HFF-Myc (cell line): ENCODE data around the gene FNDC11.

Experiments
- DNase-seq: peaks from one replicate; pipeline ENCODE4 v3.0.0-alpha.2; 2011; ENCODE audit warnings: low read depth; ENCODE audit errors: extremely low read depth
- H3K4me3 ChIP-seq: replicated peaks from 2 replicates; pipeline ENCODE4 v1.5.1; 2011; ENCODE audit warnings: low read depth, mild to moderate bottlenecking, control low read depth, low read length
- TF ChIP-seq, protein P1 (sequence below): IDR thresholded peaks from 2 replicates; pipeline ENCODE4 v1.5.1; 2012; ENCODE audit warnings: mild to moderate bottlenecking, low read depth, low read length, control low read depth; ENCODE audit errors: missing control alignments

Gene FNDC11

DNA sequence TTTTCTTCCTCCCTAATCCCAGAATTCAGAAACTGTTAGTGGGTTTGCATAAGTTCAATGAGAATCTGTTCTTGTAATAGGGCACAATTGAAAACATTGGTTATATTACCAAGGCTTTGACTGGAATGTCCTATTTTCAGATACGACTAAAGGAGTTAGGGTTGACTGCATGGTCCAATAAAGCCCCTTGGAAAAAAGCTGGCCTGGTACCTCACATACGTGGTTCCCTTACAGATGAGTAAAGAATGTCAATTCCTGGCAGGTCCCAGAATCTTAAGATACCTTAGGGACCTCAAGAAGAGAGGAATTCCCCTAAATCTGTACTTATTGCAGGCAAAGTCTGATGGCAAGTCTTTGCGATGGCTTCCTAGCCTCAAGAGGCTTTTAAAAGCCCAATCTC is 28.8 kb upstream of the FNDC11 start:
- TF ChIP-seq, protein P1, sequence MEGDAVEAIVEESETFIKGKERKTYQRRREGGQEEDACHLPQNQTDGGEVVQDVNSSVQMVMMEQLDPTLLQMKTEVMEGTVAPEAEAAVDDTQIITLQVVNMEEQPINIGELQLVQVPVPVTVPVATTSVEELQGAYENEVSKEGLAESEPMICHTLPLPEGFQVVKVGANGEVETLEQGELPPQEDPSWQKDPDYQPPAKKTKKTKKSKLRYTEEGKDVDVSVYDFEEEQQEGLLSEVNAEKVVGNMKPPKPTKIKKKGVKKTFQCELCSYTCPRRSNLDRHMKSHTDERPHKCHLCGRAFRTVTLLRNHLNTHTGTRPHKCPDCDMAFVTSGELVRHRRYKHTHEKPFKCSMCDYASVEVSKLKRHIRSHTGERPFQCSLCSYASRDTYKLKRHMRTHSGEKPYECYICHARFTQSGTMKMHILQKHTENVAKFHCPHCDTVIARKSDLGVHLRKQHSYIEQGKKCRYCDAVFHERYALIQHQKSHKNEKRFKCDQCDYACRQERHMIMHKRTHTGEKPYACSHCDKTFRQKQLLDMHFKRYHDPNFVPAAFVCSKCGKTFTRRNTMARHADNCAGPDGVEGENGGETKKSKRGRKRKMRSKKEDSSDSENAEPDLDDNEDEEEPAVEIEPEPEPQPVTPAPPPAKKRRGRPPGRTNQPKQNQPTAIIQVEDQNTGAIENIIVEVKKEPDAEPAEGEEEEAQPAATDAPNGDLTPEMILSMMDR: no peak
- H3K4me3 ChIP-seq: no peak overlapping the region
- DNase-seq: no peak

DNA sequence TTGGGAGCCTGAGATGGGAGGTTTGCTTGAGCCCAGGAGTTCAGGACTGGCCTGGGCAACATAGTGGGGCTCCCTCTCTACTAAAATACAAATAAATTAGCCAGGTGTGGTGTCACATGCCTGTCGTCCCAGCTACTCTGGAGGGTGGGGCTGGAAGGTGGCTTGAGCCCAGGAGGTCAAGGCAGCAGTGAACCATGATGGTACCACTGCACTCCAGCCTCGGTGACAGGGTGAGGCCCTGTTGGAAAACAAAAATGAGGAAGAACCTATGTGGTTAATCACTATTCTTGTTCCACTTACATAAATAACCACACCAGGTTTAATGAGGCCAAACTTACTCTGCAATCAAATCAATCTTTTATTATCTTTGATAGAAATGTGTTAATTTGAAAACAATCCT is 28.0 kb upstream of the FNDC11 start:
- DNase-seq: no peak
- TF ChIP-seq, protein P1: no peak
- no peak overlapping the region for H3K4me3 ChIP-seq

DNA sequence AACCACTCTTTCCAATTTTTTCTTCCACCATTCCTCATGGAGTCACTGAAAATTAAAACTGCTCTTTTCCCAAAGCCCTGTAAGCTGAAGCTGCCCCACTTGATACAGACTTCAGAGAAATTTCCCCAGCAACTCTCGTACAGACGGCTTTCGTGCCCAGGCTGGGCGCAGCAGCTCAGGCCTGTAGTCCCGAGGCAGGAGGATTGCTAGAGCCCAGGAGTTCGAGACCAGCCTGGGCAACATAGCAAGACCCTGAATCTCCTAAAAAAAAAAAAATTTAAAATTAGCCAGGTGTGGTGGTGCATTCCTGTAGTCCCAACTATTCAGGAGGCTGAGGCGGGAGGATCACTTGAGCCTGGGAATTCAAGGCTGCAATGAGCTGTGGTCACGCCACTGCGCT is 26.8 kb upstream of the FNDC11 start:
- H3K4me3 ChIP-seq: no peak overlapping the region
- no peak for DNase-seq
- TF ChIP-seq, protein P1: no peak

DNA sequence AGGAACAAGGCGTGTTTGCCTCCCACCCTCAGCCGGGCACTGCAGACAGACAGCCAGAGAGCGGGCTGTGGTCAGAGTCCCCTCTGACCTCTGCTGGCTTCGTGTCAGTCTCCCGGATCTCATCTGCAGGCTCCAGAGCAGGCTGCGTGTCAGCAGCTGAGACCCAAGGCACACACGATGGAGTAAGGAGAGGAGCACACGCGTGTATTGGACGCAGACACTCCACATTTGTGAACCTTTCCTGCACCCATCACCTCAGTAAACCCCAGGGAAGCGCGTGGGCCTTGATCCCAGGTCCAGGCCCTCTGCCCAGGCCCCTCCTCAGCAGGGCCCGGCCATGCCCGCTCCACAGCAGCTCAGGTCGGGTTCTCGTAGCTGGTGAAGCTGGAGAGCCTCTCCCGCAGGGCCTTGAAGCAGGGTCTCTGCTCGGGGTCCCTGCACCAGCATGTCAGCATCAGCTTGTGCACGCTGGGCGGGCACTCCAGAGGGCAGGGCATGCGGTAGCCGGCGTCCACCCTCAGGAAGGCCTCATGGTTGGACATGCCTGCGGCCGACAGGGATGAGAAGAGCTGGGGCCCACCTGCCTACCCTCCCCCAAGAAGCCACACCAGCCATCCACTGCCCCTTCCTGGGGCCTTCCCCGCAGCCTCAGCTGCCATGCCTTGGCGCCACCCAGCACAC is 24.6 kb upstream of the FNDC11 start:
- no peak overlapping the region for H3K4me3 ChIP-seq
- TF ChIP-seq, protein P1: no peak
- DNase-seq: no peak

DNA sequence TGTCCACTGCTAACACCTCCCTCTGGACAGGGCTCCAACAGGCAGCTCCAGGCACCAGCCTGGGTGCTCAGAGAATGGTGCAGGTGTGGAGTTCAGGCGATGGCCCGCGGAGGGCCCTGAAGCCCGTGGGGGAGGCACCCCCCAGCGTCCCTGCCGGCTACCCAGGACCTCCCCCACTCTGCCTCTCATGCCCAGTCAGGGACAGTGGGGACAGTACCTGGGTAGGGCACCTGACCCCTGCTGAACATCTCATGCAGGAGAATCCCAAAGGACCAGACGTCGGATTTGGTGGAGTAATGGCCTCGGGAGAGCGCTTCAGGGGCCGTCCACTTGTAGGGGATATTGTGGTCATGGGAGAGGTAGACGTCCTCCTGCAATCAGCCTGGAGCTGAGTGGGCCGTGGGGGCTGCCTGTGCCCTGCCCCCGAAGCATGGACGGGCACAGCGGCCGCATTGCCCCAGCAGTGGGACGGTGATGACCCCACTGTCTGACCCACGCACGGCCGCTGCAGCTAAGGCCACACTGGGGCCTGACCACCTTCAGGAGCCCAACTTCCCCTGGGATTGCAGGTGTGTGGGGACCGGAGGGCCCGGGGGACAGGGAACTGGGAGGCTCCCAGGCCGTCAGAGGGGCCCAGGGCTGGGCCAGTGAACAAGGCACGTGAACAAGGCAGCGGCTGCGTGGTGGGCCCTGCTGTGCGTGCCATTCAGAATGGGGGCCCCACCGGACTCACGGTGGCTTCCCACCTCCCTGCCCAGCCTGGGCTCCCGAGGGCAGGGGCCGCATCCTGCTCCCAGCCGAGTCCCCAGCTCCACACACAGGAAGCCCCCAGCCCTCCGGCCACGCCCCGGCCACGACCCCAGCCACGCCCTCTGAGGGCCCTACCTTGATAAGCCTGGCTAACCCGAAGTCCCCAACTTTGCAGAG is 23.8 kb upstream of the FNDC11 start:
- TF ChIP-seq, protein P1: no peak
- DNase-seq: no peak
- H3K4me3 ChIP-seq: no peak overlapping the region

DNA sequence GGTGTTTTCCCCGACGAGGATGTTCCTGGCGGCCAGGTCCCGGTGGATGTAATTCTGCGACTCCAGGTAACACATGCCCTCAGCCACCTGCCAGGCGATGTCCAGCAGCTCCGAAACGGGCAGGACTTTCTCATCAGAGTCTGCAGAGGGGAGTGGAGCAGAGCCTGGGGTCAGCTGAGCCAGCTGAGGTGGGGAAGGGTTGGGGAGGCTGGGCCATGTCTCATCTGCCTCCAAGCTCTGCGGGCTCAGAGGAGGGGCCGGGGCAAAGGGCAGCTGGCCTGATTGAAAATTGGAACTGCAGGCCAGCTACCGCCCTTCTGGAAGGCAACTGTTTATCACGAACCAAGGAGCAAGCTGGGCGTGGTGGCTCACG is 23.2 kb upstream of the FNDC11 start:
- no peak overlapping the region for H3K4me3 ChIP-seq
- no peak for DNase-seq
- TF ChIP-seq, protein P1: no peak
